Stomach smooth muscle (tissue), 2 donors: Measurements from ENCODE around the gene BSG.

ENCODE experiments used
- H3K27ac ChIP-seq: one replicate; pipeline ENCODE4 v1.7.0; 2013; ENCODE audit warnings: mild to moderate bottlenecking, low read length, inconsistent platforms
- H3K27me3 ChIP-seq, 2 donors: one replicate each; pipeline ENCODE4 v1.7.0; 2013; ENCODE audit warnings: low read length in 2 of 2; ENCODE audit not compliant: insufficient read depth in 2 of 2, control insufficient read depth in 1 of 2
- H3K36me3 ChIP-seq, 2 donors: one replicate each; pipeline ENCODE4 v1.7.0; 2013; ENCODE audit warnings: low read length in 2 of 2; ENCODE audit not compliant: control insufficient read depth in 2 of 2, insufficient read depth in 2 of 2
- H3K4me1 ChIP-seq: one replicate; pipeline ENCODE4 v1.7.0; 2013; ENCODE audit warnings: low read length; ENCODE audit not compliant: control insufficient read depth, insufficient read depth
- H3K4me3 ChIP-seq, 2 donors: one replicate each; pipeline ENCODE4 v1.7.0; 2013; ENCODE audit warnings: low read length in 2 of 2
- H3K9ac ChIP-seq, 2 donors: one replicate each; pipeline ENCODE4 v1.7.0; 2013; ENCODE audit warnings: low read length in 2 of 2, mild to moderate bottlenecking in 1 of 2
- H3K9me3 ChIP-seq, 2 donors: one replicate each; pipeline ENCODE4 v1.7.0; 2013; ENCODE audit warnings: low read length in 2 of 2; ENCODE audit not compliant: control insufficient read depth in 2 of 2
- donor health status: healthy.
- donor health status: Pancreatic carcinoma.

The BSG gene

GRCh38 chr19:590750-591098 is 18.3 kb downstream of the BSG start:
- Histone ChIP-seq H3K27ac (no peak overlapping the region), H3K4me1 (peaks cover 18% of the 10 kb centered on the region), H3K36me3 (no peaks in the 10 kb centered on the region), H3K9ac (no peak overlapping the region), H3K4me3 (no peak overlapping the region), H3K9me3 (no peaks in the 10 kb centered on the region), H3K27me3 (peaks cover 27 to 42% of the 10 kb centered on the region in 2 donors)

GRCh38 chr19:591099-591958 is 18.9 kb downstream of the BSG start:
- H3K36me3 ChIP-seq, result no peaks in the 10 kb centered on the region
- H3K27ac ChIP-seq, result no peak overlapping the region
- H3K27me3 ChIP-seq, result peaks cover 27 to 40% of the 10 kb centered on the region in 2 donors
- H3K9ac ChIP-seq, result no peak overlapping the region
- no peak overlapping the region for H3K4me3 ChIP-seq
- no peaks in the 10 kb centered on the region for H3K9me3 ChIP-seq
- peaks cover 18% of the 10 kb centered on the region for H3K4me1 ChIP-seq

- peaks cover 18% of the 10 kb centered on the region for H3K4me1 ChIP-seq
- H3K27me3 ChIP-seq, result peaks cover 27 to 40% of the 10 kb centered on the region in 2 donors
- H3K9ac ChIP-seq, result no peak overlapping the region
- no peaks in the 10 kb centered on the region for H3K9me3 ChIP-seq
- H3K36me3 ChIP-seq, result no peaks in the 10 kb centered on the region
- no peak overlapping the region for H3K4me3 ChIP-seq
- H3K27ac ChIP-seq, result no peak overlapping the region
These were observed 19.7 kb downstream of the BSG start for GRCh38 chr19:592101-592500.

GRCh38 chr19:593055-593454 is 20.7 kb downstream of the BSG start:
- Histone ChIP-seq H3K9me3 (no peaks in the 10 kb centered on the region), H3K4me1 (peaks cover 18% of the 10 kb centered on the region), H3K27ac (no peak overlapping the region), H3K9ac (no peak overlapping the region), H3K36me3 (no peaks in the 10 kb centered on the region), H3K4me3 (no peak overlapping the region), H3K27me3 (peaks cover 26 to 39% of the 10 kb centered on the region in 2 donors)

- H3K9me3 ChIP-seq, result no peaks in the 10 kb centered on the region
- peaks cover 24 to 34% of the 10 kb centered on the region in 2 donors for H3K27me3 ChIP-seq
- H3K4me1 ChIP-seq, result peaks cover 14% of the 10 kb centered on the region
- H3K4me3 ChIP-seq, result no peak overlapping the region
- H3K27ac ChIP-seq, result no peak overlapping the region
- no peaks in the 10 kb centered on the region for H3K36me3 ChIP-seq
- H3K9ac ChIP-seq, result no peak overlapping the region
These were observed 21.1 kb downstream of the BSG start for GRCh38 chr19:593505-593904.

GRCh38 chr19:594265-594870 is 22.0 kb downstream of the BSG start:
- Histone ChIP-seq H3K9me3 (no peaks in the 10 kb centered on the region), H3K27me3 (peaks cover 16 to 28% of the 10 kb centered on the region in 2 donors), H3K36me3 (no peaks in the 10 kb centered on the region), H3K4me1 (peaks cover 6% of the 10 kb centered on the region), H3K4me3 (no peak overlapping the region), H3K9ac (no peak overlapping the region), H3K27ac (no peak overlapping the region)

- Histone ChIP-seq H3K9ac (no peak overlapping the region), H3K9me3 (no peaks in the 10 kb centered on the region), H3K4me1 (peaks cover 2% of the 10 kb centered on the region), H3K4me3 (no peak overlapping the region), H3K27ac (no peak overlapping the region), H3K27me3 (peaks cover 16 to 23% of the 10 kb centered on the region in 2 donors), H3K36me3 (no peaks in the 10 kb centered on the region)
These were observed 23.2 kb downstream of the BSG start for GRCh38 chr19:595326-596262.

GRCh38 chr19:596263-596655 is 23.9 kb downstream of the BSG start:
- H3K27ac ChIP-seq, result no peak overlapping the region
- no peak overlapping the region for H3K9ac ChIP-seq
- peaks cover 2% of the 10 kb centered on the region for H3K4me1 ChIP-seq
- H3K4me3 ChIP-seq, result no peak overlapping the region
- H3K27me3 ChIP-seq, result peaks cover 14 to 17% of the 10 kb centered on the region in 2 donors
- no peaks in the 10 kb centered on the region for H3K9me3 ChIP-seq
- no peaks in the 10 kb centered on the region for H3K36me3 ChIP-seq

- no peak overlapping the region for H3K9ac ChIP-seq
- H3K4me1 ChIP-seq, result no peaks in the 10 kb centered on the region
- H3K36me3 ChIP-seq, result no peaks in the 10 kb centered on the region
- H3K4me3 ChIP-seq, result no peak overlapping the region
- H3K9me3 ChIP-seq, result no peaks in the 10 kb centered on the region
- no peak overlapping the region for H3K27ac ChIP-seq
- H3K27me3 ChIP-seq, result peaks cover 4% of the 10 kb centered on the region in 2 donors
These were observed 25.3 kb downstream of the BSG start for GRCh38 chr19:597406-598315.

- H3K4me1 ChIP-seq, result no peaks in the 10 kb centered on the region
- H3K4me3 ChIP-seq, result no peak overlapping the region
- H3K9me3 ChIP-seq, result no peaks in the 10 kb centered on the region
- H3K36me3 ChIP-seq, result no peaks in the 10 kb centered on the region
- H3K9ac ChIP-seq, result no peak overlapping the region
- H3K27me3 ChIP-seq, result no peaks in the 10 kb centered on the region
- H3K27ac ChIP-seq, result no peak overlapping the region
These were observed 28.9 kb downstream of the BSG start for GRCh38 chr19:601310-601709.
